ENCODE measurements around the gene PNPT1. TPM values are rescaled to one million over a fixed set of nuclear protein-coding genes. Genes with fewer than 3 reads are reported as not detected.

PNPT1 gene
- total and polyA plus RNA-seq, 9 of the 15 experiments (the other 6 are each of a cell fraction or from before 2014, with no cell fraction given) = 46.5 to 104 (median 62.7) TPM

DNA sequence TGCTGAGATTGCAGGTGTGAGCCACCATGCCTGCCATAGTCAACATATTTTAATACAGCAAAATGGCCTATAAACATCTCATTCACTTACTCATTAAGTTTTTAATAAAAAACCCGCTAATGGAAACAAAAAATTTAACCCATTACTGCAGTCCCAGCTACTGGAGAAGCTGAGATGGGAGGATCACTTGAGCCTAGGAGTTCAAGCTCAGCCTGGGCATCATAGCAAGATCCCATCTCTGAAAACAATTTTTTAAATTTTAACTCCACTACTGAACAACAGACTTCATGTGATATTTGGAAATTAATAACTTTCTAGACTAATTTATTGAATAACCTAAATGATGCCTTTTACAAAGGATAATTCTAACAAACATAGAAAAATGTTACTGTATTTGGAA is 81.6 kb downstream of the PNPT1 start:
- no peak overlapping the region for H3K9ac ChIP-seq (ENCODE audit: insufficient read depth in 1 of 2, low read depth in 2 of 2, low read length in 2 of 2)
- H3K27ac ChIP-seq (ENCODE audit: extremely low read depth, low read depth, low read length) = no peak overlapping the region
- H3K79me2 ChIP-seq (ENCODE audit: control insufficient read depth, insufficient read depth, low read length) = peaks cover 95% of the 10 kb centered on the region
- POLR2A ChIA-PET = no interaction called here
- FAIRE-seq (no peak), DNase-seq (ENCODE audit: extremely low read depth in 1 of 4, low spot score in 3 of 4) (no peak), ATAC-seq (no peak)
- intact Hi-C loops (cut with micrococcal nuclease) (no loop called here), in situ Hi-C loops (cut with MboI) (no loop called here)
- CTCF ChIA-PET (ENCODE audit: low intra/inter-chr PET ratio) = no interaction called here
- no peaks in the 10 kb centered on the region for H3K9me1 ChIP-seq (ENCODE audit: control insufficient read depth, insufficient read depth, low read length)
- H3K4me3 ChIP-seq = no peak overlapping the region
- 73% methylated on average over 1 of the region's 1 CpG for WGBS (ENCODE audit: insufficient coverage, low coverage, missing lambda C conversion rate)
- BruUV-seq (replicated peaks) = no TSS peak
- no peak overlapping the region for H2AFZ ChIP-seq (ENCODE audit: low read depth, low read length)
- H3K36me3 ChIP-seq (ENCODE audit: control insufficient read depth, insufficient read depth, low read length) = peaks cover 52% of the 10 kb centered on the region
- H3K4me2 ChIP-seq (ENCODE audit: insufficient read depth, low read length) = no peak overlapping the region
- peaks cover 5 to 20% of the 10 kb centered on the region in 2 experiments; a peak in 3 of 5 replicates for H3K4me1 ChIP-seq (replicated peaks in 1 of 2; ENCODE audit: control insufficient read depth in 2 of 2, insufficient read depth in 2 of 2, low read length in 2 of 2)
- no peaks in the 10 kb centered on the region; the same call in 1 of the 2 replicates for H4K20me1 ChIP-seq (replicated peaks; ENCODE audit: control insufficient read depth, insufficient read depth, low read length)
- no peaks in the 10 kb centered on the region for H3K27me3 ChIP-seq (ENCODE audit: control insufficient read depth in 2 of 2, insufficient read depth in 2 of 2, low read length in 2 of 2)
- no peaks in the 10 kb centered on the region for H3K9me3 ChIP-seq (replicated peaks; ENCODE audit: control insufficient read depth, insufficient read depth, low read depth, low read length)
- no peak for TF ChIP-seq ZNF274 (IDR thresholded peaks at IDR 0.05; ENCODE audit: borderline replicate concordance, low read depth, low read length)
- TF ChIP-seq NFYB (IDR thresholded peaks at IDR 0.05; ENCODE audit: extremely low read depth, insufficient read length) = no peak
- TF ChIP-seq CBX1 (IDR thresholded peaks at IDR 0.05; ENCODE audit: low read depth) = no peak
- peak; percentile 55 for TF ChIP-seq ZNF121 (CRISPR knock-in tag; conservative IDR thresholded peaks at IDR 0.05)
- TF ChIP-seq RBFOX2 (IDR thresholded peaks at IDR 0.05; ENCODE audit: low read depth, low read length) = no peak
- TF ChIP-seq CHD1 (IDR thresholded peaks at IDR 0.05; ENCODE audit: low read length) = no peak
- TF ChIP-seq, protein P1, sequence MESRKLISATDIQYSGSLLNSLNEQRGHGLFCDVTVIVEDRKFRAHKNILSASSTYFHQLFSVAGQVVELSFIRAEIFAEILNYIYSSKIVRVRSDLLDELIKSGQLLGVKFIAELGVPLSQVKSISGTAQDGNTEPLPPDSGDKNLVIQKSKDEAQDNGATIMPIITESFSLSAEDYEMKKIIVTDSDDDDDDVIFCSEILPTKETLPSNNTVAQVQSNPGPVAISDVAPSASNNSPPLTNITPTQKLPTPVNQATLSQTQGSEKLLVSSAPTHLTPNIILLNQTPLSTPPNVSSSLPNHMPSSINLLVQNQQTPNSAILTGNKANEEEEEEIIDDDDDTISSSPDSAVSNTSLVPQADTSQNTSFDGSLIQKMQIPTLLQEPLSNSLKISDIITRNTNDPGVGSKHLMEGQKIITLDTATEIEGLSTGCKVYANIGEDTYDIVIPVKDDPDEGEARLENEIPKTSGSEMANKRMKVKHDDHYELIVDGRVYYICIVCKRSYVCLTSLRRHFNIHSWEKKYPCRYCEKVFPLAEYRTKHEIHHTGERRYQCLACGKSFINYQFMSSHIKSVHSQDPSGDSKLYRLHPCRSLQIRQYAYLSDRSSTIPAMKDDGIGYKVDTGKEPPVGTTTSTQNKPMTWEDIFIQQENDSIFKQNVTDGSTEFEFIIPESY (CRISPR knock-in tag; IDR thresholded peaks at IDR 0.05) = 0 out of 2 replicates have a peak, but pooled peaks have one; percentile 30
- TF ChIP-seq, protein P2, sequence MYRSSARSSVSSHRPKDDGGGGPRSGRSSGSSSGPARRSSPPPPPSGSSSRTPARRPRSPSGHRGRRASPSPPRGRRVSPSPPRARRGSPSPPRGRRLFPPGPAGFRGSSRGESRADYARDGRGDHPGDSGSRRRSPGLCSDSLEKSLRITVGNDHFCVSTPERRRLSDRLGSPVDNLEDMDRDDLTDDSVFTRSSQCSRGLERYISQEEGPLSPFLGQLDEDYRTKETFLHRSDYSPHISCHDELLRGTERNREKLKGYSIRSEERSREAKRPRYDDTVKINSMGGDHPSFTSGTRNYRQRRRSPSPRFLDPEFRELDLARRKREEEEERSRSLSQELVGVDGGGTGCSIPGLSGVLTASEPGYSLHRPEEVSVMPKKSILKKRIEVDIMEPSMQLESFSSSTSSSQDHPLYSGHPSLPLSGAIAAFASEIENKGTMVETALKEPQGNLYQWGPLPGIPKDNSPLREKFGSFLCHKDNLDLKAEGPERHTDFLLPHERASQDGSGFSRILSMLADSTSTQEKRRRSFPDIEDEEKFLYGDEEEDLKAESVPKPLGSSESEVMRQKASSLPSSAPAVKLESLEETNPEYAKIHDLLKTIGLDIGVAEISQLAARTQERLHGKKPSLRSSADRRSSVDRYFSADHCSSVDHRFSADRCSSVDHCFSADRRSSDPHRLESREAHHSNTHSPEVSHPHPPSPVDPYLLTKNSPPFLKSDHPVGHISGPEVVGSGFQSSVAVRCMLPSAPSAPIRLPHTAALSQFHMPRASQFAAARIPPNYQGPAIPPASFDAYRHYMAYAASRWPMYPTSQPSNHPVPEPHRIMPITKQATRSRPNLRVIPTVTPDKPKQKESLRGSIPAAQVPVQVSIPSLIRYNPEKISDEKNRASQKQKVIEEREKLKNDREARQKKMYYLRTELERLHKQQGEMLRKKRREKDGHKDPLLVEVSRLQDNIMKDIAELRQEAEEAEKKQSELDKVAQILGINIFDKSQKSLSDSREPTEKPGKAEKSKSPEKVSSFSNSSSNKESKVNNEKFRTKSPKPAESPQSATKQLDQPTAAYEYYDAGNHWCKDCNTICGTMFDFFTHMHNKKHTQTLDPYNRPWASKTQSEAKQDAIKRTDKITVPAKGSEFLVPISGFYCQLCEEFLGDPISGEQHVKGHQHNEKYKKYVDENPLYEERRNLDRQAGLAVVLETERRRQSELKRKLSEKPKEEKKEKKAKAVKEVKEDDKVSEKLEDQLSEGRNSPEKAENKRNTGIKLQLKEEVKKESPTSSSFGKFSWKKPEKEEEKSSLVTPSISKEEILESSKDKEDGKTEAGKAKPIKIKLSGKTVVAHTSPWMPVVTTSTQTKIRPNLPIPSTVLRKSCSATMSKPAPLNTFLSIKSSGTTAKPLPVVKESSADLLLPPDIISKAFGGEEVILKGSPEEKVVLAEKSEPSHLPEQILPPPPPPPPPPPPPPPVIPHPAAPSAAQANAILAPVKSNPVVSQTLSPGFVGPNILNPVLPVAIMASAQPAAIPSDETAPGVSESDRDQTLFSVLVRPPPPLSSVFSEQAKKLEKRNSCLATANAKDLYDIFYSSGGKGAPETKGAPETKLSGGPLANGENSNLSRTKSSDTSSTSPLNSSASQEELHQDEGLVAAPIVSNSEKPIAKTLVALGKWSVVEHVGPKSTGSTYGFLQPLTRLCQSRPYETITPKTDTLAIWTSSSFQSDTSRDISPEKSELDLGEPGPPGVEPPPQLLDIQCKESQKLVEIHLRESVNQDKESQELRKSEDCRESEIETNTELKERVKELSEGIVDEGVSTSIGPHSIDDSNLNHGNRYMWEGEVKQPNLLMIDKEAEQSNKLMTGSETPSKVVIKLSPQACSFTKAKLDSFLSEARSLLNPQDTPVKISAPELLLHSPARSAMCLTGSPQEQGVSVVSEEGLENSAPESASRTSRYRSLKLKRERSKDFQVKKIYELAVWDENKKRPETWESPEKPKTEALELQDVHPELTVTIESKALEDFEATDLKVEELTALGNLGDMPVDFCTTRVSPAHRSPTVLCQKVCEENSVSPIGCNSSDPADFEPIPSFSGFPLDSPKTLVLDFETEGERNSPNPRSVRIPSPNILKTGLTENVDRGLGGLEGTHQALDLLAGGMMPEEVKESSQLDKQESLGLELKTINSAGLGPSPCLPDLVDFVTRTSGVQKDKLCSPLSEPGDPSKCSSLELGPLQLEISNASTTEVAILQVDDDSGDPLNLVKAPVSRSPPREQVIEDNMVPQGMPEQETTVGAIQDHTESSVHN (IDR thresholded peaks at IDR 0.05; ENCODE audit: borderline replicate concordance in 1 of 2, low read depth in 1 of 2) = no peak
- TF ChIP-seq RBM25 (IDR thresholded peaks at IDR 0.05; ENCODE audit: low read depth, low read length, severe bottlenecking) = peak; percentile 40
- no peak for TF ChIP-seq KDM2B (CRISPR knock-in tag; IDR thresholded peaks at IDR 0.05)

All from K562 (cell line).